ENCODE data around the gene SULT1C4.

Gene SULT1C4

DNA sequence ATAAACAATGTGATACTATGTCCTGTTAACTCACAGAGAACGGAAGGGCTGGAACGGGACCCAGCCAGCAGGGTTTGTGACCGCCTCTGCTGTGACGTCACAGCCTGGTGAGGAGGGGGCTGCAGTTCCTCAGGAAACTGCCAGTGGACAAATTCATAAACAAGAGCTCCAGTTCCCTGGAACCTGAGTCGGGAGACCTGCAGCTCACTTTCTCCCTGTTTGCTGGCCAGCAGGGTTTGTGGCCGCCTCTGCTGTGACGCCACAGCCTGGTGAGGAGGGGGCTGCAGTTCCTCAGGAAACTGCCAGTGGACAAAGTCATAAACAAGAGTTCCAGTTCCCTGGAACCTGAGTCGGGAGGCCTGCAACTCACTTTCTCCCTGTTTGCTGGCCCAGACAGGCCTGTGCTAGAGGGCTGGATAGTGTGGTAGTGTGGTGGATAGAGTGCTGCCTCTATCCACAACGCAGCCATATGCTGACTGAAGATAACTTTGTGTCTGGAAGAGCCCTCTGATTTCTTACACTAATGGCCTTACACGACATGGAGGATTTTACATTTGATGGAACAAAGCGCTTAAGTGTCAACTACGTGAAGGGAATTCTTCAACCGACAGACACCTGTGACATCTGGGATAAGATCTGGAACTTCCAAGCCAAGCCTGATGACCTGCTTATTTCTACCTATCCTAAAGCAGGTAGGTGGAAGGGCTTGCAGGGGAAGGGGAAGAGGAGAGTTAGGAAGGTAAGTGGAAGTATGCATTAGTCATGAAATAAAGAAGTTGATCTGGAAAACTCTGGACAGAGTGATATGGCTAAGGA, at the start of gene SULT1C4:
Gene SULT1C4 (plus strand): TSS at position 140 of the 816 bp plus-strand sequence. CDS start 384 bp downstream, at position 524.
- POLR2A ChIA-PET = no interaction called here
- DNase-seq (ENCODE audit: low read depth, low spot score) = no peak

GRCh38 chr2:108329771-108330170, 48.0 kb upstream of the SULT1C4 start:
- POLR2A ChIA-PET = no interaction called here
- no peak for DNase-seq (ENCODE audit: low read depth, low spot score)
- H3K4me3 ChIP-seq (ENCODE audit: low read depth, low read length) = no peak overlapping the region
- TF ChIP-seq, protein P1, sequence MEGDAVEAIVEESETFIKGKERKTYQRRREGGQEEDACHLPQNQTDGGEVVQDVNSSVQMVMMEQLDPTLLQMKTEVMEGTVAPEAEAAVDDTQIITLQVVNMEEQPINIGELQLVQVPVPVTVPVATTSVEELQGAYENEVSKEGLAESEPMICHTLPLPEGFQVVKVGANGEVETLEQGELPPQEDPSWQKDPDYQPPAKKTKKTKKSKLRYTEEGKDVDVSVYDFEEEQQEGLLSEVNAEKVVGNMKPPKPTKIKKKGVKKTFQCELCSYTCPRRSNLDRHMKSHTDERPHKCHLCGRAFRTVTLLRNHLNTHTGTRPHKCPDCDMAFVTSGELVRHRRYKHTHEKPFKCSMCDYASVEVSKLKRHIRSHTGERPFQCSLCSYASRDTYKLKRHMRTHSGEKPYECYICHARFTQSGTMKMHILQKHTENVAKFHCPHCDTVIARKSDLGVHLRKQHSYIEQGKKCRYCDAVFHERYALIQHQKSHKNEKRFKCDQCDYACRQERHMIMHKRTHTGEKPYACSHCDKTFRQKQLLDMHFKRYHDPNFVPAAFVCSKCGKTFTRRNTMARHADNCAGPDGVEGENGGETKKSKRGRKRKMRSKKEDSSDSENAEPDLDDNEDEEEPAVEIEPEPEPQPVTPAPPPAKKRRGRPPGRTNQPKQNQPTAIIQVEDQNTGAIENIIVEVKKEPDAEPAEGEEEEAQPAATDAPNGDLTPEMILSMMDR (IDR thresholded peaks at IDR 0.05; ENCODE audit: insufficient read depth, low read length, missing control alignments) = no peak
- CTCF ChIA-PET = interaction anchor here (0.7 kb wide), 2 partner anchors 26 to 254 kb away, joined by 3 read pairs; no protein-coding TSS in a partner anchor

More for the DNA sequence above, at the start of gene SULT1C4:
- TF ChIP-seq, protein P1 (IDR thresholded peaks at IDR 0.05; ENCODE audit: insufficient read depth, low read length, missing control alignments) = no peak
- CTCF ChIA-PET = interaction anchor here (1.0 kb wide), 1 partner anchor 25 kb away, joined by 3 read pairs; no protein-coding TSS in a partner anchor
- no peak within 1 kb of the TSS for H3K4me3 ChIP-seq (ENCODE audit: low read depth, low read length)

GRCh38 chr2:108330979-108331378, 46.8 kb upstream of the SULT1C4 start:
- TF ChIP-seq, protein P1 (IDR thresholded peaks at IDR 0.05; ENCODE audit: insufficient read depth, low read length, missing control alignments) = no peak
- no peak overlapping the region for H3K4me3 ChIP-seq (ENCODE audit: low read depth, low read length)
- DNase-seq (ENCODE audit: low read depth, low spot score) = no peak
- ChIA-PET CTCF (no interaction called here), POLR2A (no interaction called here)

- DNase-seq (ENCODE audit: low read depth, low spot score) = no peak
- CTCF ChIA-PET = interaction anchor here (1.6 to 2.6 kb wide), 2 partner anchors 238 to 291 kb away, joined by 3 to 11 read pairs; no protein-coding TSS in a partner anchor
- POLR2A ChIA-PET = no interaction called here
- TF ChIP-seq, protein P1 (IDR thresholded peaks at IDR 0.05; ENCODE audit: insufficient read depth, low read length, missing control alignments) = no peak
- no peak overlapping the region for H3K4me3 ChIP-seq (ENCODE audit: low read depth, low read length)
Observed at GRCh38 chr2:108345951-108346350, 31.8 kb upstream of the SULT1C4 start.

DNA sequence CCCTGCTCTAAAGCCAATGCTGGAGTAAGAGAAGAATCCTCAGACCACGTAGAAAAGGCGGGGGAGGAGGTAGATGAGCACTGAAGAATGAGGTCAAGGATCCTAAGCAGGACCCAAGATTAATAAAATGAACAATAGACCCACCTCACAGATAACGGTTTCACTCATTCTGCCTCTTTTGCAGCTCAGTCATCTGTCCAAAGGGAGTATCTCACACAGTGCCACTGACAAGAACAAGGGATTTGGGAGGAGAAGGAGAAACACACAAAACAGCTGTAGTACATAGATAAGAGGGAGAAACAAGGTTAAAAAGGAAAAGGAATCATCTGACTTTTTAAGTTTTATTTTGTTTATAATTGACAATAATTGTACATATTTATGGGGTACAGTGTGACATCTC, 30.9 kb upstream of the SULT1C4 start:
- CTCF ChIA-PET = interaction anchor here (1.1 to 2.6 kb wide), 4 partner anchors 225 to 290 kb away, joined by 3 to 11 read pairs (median 3); no protein-coding TSS in a partner anchor
- TF ChIP-seq, protein P1 (IDR thresholded peaks at IDR 0.05; ENCODE audit: insufficient read depth, low read length, missing control alignments) = no peak
- no peak overlapping the region for H3K4me3 ChIP-seq (ENCODE audit: low read depth, low read length)
- POLR2A ChIA-PET = no interaction called here
- no peak for DNase-seq (ENCODE audit: low read depth, low spot score)

GRCh38 chr2:108347786-108348185, 30.0 kb upstream of the SULT1C4 start:
- H3K4me3 ChIP-seq (ENCODE audit: low read depth, low read length) = no peak overlapping the region
- TF ChIP-seq, protein P1 (IDR thresholded peaks at IDR 0.05; ENCODE audit: insufficient read depth, low read length, missing control alignments) = no peak
- no peak for DNase-seq (ENCODE audit: low read depth, low spot score)
- CTCF ChIA-PET = interaction anchor here (1.3 to 2.6 kb wide), 3 partner anchors 227 to 289 kb away, joined by 3 to 11 read pairs (median 3); no protein-coding TSS in a partner anchor
- POLR2A ChIA-PET = no interaction called here

Data from AG04449 (cell line).